HCT116 (cell line): ENCODE measurements around the gene LRBA. TPM values are rescaled to one million over a fixed set of nuclear protein-coding genes. Genes with fewer than 3 reads are reported as not detected.

Experiments
- ATAC-seq: fragments of 200-7000 bp; cut with Tn5 transposase; 2 replicates; pipeline ENCODE4 v1.9.1; 2020; ENCODE audit warnings: mild to moderate bottlenecking, moderate library complexity
- BruUV-seq: library from RNA; stranded (reverse); fragments of 400-500 nt; replicated peaks from 2 replicates; lab custom pipeline; 2021; lab: Mats Ljungman, UMichigan
- CTCF ChIA-PET: fragments of 300-600 bp; sonication (Branson Sonifier 250); formaldehyde crosslinking; loops from one replicate; lab custom pipeline; 2021; ENCODE audit warnings: antibody characterized with exemption; lab: Charles Lee
- POLR2A ChIA-PET: fragments of 300-600, 350-600 bp; sonication (Branson Sonifier 250); formaldehyde crosslinking; loops from one replicate; lab custom pipeline; 2021; ENCODE audit warnings: antibody characterized with exemption; lab: Charles Lee
- RAD21 ChIA-PET, 2 experiments: fragments of 300-600 bp; sonication (Branson Sonifier 250); formaldehyde crosslinking; loops; one replicate each; lab custom pipeline; 2023; ENCODE audit warnings: low total read pairs in 2 of 2; ENCODE audit not compliant: uncharacterized antibody in 2 of 2, unreplicated experiment in 2 of 2, low non-redundant PET in 1 of 2; lab: Charles Lee
- DNase-seq: peaks from one replicate; pipeline ENCODE4 v3.0.0-alpha.2; 2010; ENCODE audit warnings: low read depth, low spot score
- H2AFZ ChIP-seq: fragments of 200-600 bp; shearing (Covaris generic), sonication (generic); 2 replicates; pipeline ENCODE4 v1.6.1; 2017; ENCODE audit warnings: low read depth, mixed run types, mixed read lengths, antibody characterized with exemption, low read length; ENCODE audit not compliant: poor library complexity, severe bottlenecking
- H3K27ac ChIP-seq: 2 replicates; pipeline ENCODE4 v1.5.1; 2012; ENCODE audit warnings: low read depth, low read length
- H3K27me3 ChIP-seq: fragments of 200-600 bp; sonication (generic); 2 replicates; pipeline ENCODE4 v1.6.1; 2016; ENCODE audit warnings: mixed run types, low read length, mixed read lengths; ENCODE audit not compliant: insufficient read depth
- H3K36me3 ChIP-seq, 2 experiments: fragments of 200-500 bp in 1 of 2; fragments of 200-600 bp in 1 of 2; sonication (Bioruptor generic) in 1 of 2; sonication (generic) in 1 of 2; 2 replicates each; pipeline versions ENCODE4 v1.5.1 to v1.6.1; 2014 to 2016; ENCODE audit warnings: low read length in 2 of 2, inconsistent platforms in 1 of 2, mixed read lengths in 1 of 2, mixed run types in 1 of 2; ENCODE audit not compliant: insufficient read depth in 2 of 2, control insufficient read depth in 1 of 2
- H3K4me1 ChIP-seq, 2 experiments: fragments of 200-600 bp in 1 of 2; sonication (generic) in 1 of 2; 2 replicates each; pipeline versions ENCODE4 v1.5.1 to v1.6.1; 2012 to 2017; ENCODE audit warnings: low read length in 2 of 2, inconsistent platforms in 1 of 2, mild to moderate bottlenecking in 1 of 2, mixed read lengths in 1 of 2, mixed run types in 1 of 2, moderate library complexity in 1 of 2; ENCODE audit not compliant: insufficient read depth in 2 of 2, control insufficient read depth in 1 of 2
- H3K4me2 ChIP-seq: fragments of 200-600 bp; sonication (generic); 2 replicates; pipeline ENCODE4 v1.6.1; 2017; ENCODE audit warnings: mixed run types, low read length, mixed read lengths
- H3K4me3 ChIP-seq, 2 experiments: fragments of 200-600 bp in 1 of 2; sonication (generic) in 1 of 2; replicated peaks in 1 of 2; 2 replicates each; pipeline ENCODE4 v1.5.1; 2011 to 2016; ENCODE audit warnings: low read length in 2 of 2, control low read depth in 1 of 2, low read depth in 1 of 2, mild to moderate bottlenecking in 1 of 2, mixed read lengths in 1 of 2, mixed run types in 1 of 2
- H3K79me2 ChIP-seq: fragments of 200-600 bp; sonication (generic); 2 replicates; pipeline ENCODE4 v1.6.1; 2017; ENCODE audit warnings: mild to moderate bottlenecking, mixed run types, low read length, moderate library complexity, mixed read lengths; ENCODE audit not compliant: insufficient read depth
- H3K9ac ChIP-seq: fragments of 200-600 bp; sonication (generic); 2 replicates; pipeline ENCODE4 v1.6.1; 2016; ENCODE audit warnings: low read length, mixed read lengths
- H3K9me2 ChIP-seq: fragments of 200-600 bp; sonication (generic), shearing (Covaris generic); 2 replicates; pipeline ENCODE4 v1.6.1; 2017; ENCODE audit warnings: mixed run types, mild to moderate bottlenecking, moderate library complexity; ENCODE audit not compliant: insufficient read depth
- H3K9me3 ChIP-seq, 2 experiments: fragments of 200-500 bp in 1 of 2; fragments of 200-600 bp in 1 of 2; sonication (Bioruptor generic) in 1 of 2; sonication (generic) in 1 of 2; 2 replicates each; pipeline ENCODE4 v1.6.1; 2014 to 2017; ENCODE audit warnings: low read length in 2 of 2, mixed read lengths in 2 of 2, inconsistent platforms in 1 of 2, low read depth in 1 of 2, mild to moderate bottlenecking in 1 of 2, mixed run types in 1 of 2, moderate library complexity in 1 of 2; ENCODE audit not compliant: control insufficient read depth in 1 of 2, insufficient read depth in 1 of 2
- H4K20me1 ChIP-seq: fragments of 200-600 bp; sonication (generic), shearing (Covaris generic); 2 replicates; pipeline ENCODE4 v1.6.1; 2017; ENCODE audit warnings: mixed run types, mild to moderate bottlenecking, moderate library complexity; ENCODE audit not compliant: insufficient read depth
- CTCF ChIP-seq, 3 experiments: fragments of 200-600 bp in 1 of 3; sonication (generic) in 1 of 3; IDR thresholded peaks in 2 of 3; conservative IDR thresholded peaks in 1 of 3; 2 replicates each; pipeline ENCODE4 v1.5.1; 2012 to 2017; ENCODE audit warnings: low read depth in 2 of 3, low read length in 2 of 3, antibody characterized with exemption in 1 of 3, borderline replicate concordance in 1 of 3, control low read depth in 1 of 3, mild to moderate bottlenecking in 1 of 3, mixed read lengths in 1 of 3, mixed run types in 1 of 3, moderate library complexity in 1 of 3; ENCODE audit not compliant: insufficient read depth in 1 of 3
- EGR1 ChIP-seq: IDR thresholded peaks from 2 replicates; pipeline ENCODE4 v1.6.1; 2012; ENCODE audit warnings: low read depth
- JUND ChIP-seq: IDR thresholded peaks from 2 replicates; pipeline ENCODE4 v1.6.1; 2012
- RAD21 ChIP-seq: IDR thresholded peaks from 2 replicates; pipeline ENCODE4 v1.6.1; 2012; ENCODE audit warnings: low read depth, mild to moderate bottlenecking
- TCF7L2 ChIP-seq: IDR thresholded peaks from 2 replicates; pipeline ENCODE4 v1.7.0; 2011; ENCODE audit warnings: borderline replicate concordance, inconsistent platforms; ENCODE audit not compliant: insufficient read depth, insufficient read length; ENCODE audit errors: extremely low read depth
- ZBTB33 ChIP-seq: IDR thresholded peaks from 2 replicates; pipeline ENCODE4 v1.6.1; 2011; ENCODE audit warnings: mild to moderate bottlenecking, low read length, moderate library complexity; ENCODE audit not compliant: insufficient replicate concordance; ENCODE audit errors: extremely low read depth
- ZNF274 ChIP-seq: fragments of 200-500 bp; sonication (Bioruptor generic); IDR thresholded peaks from 2 replicates; pipeline ENCODE4 v1.6.1; 2014; ENCODE audit warnings: mild to moderate bottlenecking, low read depth, low read length, inconsistent platforms
- intact Hi-C: fragments of 100-400 bp; cut with micrococcal nuclease; formaldehyde crosslinking; loops from 2 replicates; pipeline ENCODE4 v1.10.0; 2022
- total RNA-seq: library from RNA; stranded (reverse); gene quantifications from one replicate; pipeline ENCODE4 v1.2.1, GENCODE V29; 2021; ENCODE audit not compliant: unreplicated experiment

Gene LRBA
- total RNA-seq, 1 experiment from 2014 or later = 79.8 TPM

GRCh38 chr4:150668824-150669223 lies 346.3 kb downstream of the LRBA start:
- H3K36me3 ChIP-seq = no peaks in the 10 kb centered on the region
- H4K20me1 ChIP-seq = no peaks in the 10 kb centered on the region
- no peak overlapping the region for H3K9ac ChIP-seq
- H3K9me3 ChIP-seq = no peaks in the 10 kb centered on the region
- no peak overlapping the region for H3K27ac ChIP-seq
- intact Hi-C loops = no loop called here
- ATAC-seq (peak; percentile 61; the same call in 1 of the 2 replicates), DNase-seq (no peak)
- no peak overlapping the region for H2AFZ ChIP-seq
- no peak overlapping the region for H3K4me2 ChIP-seq
- ChIA-PET RAD21 (no interaction called here), CTCF (no interaction called here), POLR2A (no interaction called here)
- no peaks in the 10 kb centered on the region for H3K9me2 ChIP-seq
- TF ChIP-seq RAD21 (no peak), ZBTB33 (no peak), ZNF274 (no peak), TCF7L2 (no peak), JUND (no peak), EGR1 (no peak), CTCF (IDR thresholded peaks at IDR 0.05 in 2 of 3, conservative IDR thresholded peaks at IDR 0.05 in 1 of 3; ENCODE audit: borderline replicate concordance in 1 of 3, insufficient read depth in 1 of 3, low read depth in 2 of 3, low read length in 2 of 3) (peak in 2 of 3 experiments; percentile 21; a peak in 1 of 6 replicates)
- no peaks in the 10 kb centered on the region for H3K27me3 ChIP-seq
- no peaks in the 10 kb centered on the region for H3K79me2 ChIP-seq
- no peak overlapping the region for H3K4me3 ChIP-seq
- no TSS peak for BruUV-seq
- H3K4me1 ChIP-seq = peaks cover 0 to 11% of the 10 kb centered on the region in 2 experiments; a peak in 2 of 4 replicates
